ENCODE data around the gene DDX59.

DDX59 gene

GRCh38 chr1:200628223-200628881 is 41.4 kb downstream of the DDX59 start:
- DNase-seq (ENCODE audit: low read depth), result peak; percentile 17

- DNase-seq (ENCODE audit: low read depth), result no peak
These were observed 42.0 kb downstream of the DDX59 start for GRCh38 chr1:200627575-200628222.

- DNase-seq (ENCODE audit: low read depth), result no peak
These were observed 42.7 kb downstream of the DDX59 start for GRCh38 chr1:200626853-200627534.

- DNase-seq (ENCODE audit: low read depth), result no peak
These were observed 44.3 kb downstream of the DDX59 start for GRCh38 chr1:200625381-200625824.

- DNase-seq (ENCODE audit: low read depth), result no peak
These were observed 44.9 kb downstream of the DDX59 start for GRCh38 chr1:200624679-200625335.

- DNase-seq (ENCODE audit: low read depth), result peak; percentile 91
These were observed 49.2 kb downstream of the DDX59 start, which contains the start of gene KIF14 for GRCh38 chr1:200620273-200621131. Gene KIF14, minus strand, starts transcription at chr1:200620751. Its CDS starts 2,028 bp downstream, at chr1:200618723.

GRCh38 chr1:200619894-200620272 is 49.8 kb downstream of the DDX59 start:
- no peak for DNase-seq (ENCODE audit: low read depth)

GRCh38 chr1:200610846-200611245 is 58.9 kb downstream of the DDX59 start:
- DNase-seq (ENCODE audit: low read depth), result no peak

GRCh38 chr1:200602632-200603031 is 67.1 kb downstream of the DDX59 start:
- DNase-seq (ENCODE audit: low read depth), result no peak

Measured in T-helper 22 cell (primary cell).